ENCODE measurements around the gene PALD1. TPM values are rescaled to one million over a fixed set of nuclear protein-coding genes. Genes with fewer than 3 reads are reported as not detected.

Gene PALD1
- total and polyA plus RNA-seq, 3 donors from 2014 or later, result 6.3 to 13.3 (median 8.3) TPM

GRCh38 chr10:70551971-70552422, 73.4 kb downstream of the PALD1 start:
- H3K36me3 ChIP-seq (ENCODE audit: low read depth, missing control alignments), result no peaks in the 10 kb centered on the region
- 91 to 93% methylated on average over 19 of the region's 19 CpGs for WGBS, 2 donors

GRCh38 chr10:70552586-70552985, 74.0 kb downstream of the PALD1 start:
- peaks cover 5% of the 10 kb centered on the region for H3K4me1 ChIP-seq
- no peaks in the 10 kb centered on the region for H3K27me3 ChIP-seq
- DNase-seq, result no peak
- no peaks in the 10 kb centered on the region for H3K9me3 ChIP-seq
- no peak overlapping the region for H3K27ac ChIP-seq
- intact Hi-C loops (cut with DNase I; ENCODE audit: low total_unique reads), result loop anchor here (5.0 kb wide), 1 partner anchor 205 kb away; no protein-coding TSS in a partner anchor
- no peak for TF ChIP-seq POLR2A (IDR thresholded peaks at IDR 0.05)
- TF ChIP-seq CTCF (IDR thresholded peaks at IDR 0.05), result no peak
- 91 to 93% methylated on average over 6 of the region's 6 CpGs for WGBS, 2 donors
- H3K4me3 ChIP-seq, result no peak overlapping the region
- H3K36me3 ChIP-seq (ENCODE audit: low read depth, missing control alignments), result no peaks in the 10 kb centered on the region

More at GRCh38 chr10:70551971-70552422, 73.4 kb downstream of the PALD1 start:
- no peak overlapping the region for H3K4me3 ChIP-seq
- H3K4me1 ChIP-seq, result peaks cover 4% of the 10 kb centered on the region
- no peak for TF ChIP-seq CTCF (IDR thresholded peaks at IDR 0.05)
- TF ChIP-seq POLR2A (IDR thresholded peaks at IDR 0.05), result no peak
- DNase-seq, result no peak
- no peak overlapping the region for H3K27ac ChIP-seq
- intact Hi-C loops (cut with DNase I; ENCODE audit: low total_unique reads), result loop anchor here (5.0 kb wide), 1 partner anchor 205 kb away; no protein-coding TSS in a partner anchor
- no peaks in the 10 kb centered on the region for H3K27me3 ChIP-seq
- H3K9me3 ChIP-seq, result no peaks in the 10 kb centered on the region

- 89 to 90% methylated on average over 9 to 11 of the region's 11 CpGs for WGBS, 2 donors
- Histone ChIP-seq H3K27ac (no peak overlapping the region), H3K4me3 (no peak overlapping the region), H3K4me1 (peaks cover 26% of the 10 kb centered on the region), H3K27me3 (no peaks in the 10 kb centered on the region), H3K9me3 (no peaks in the 10 kb centered on the region), H3K36me3 (ENCODE audit: low read depth, missing control alignments) (no peaks in the 10 kb centered on the region)
- no peak for DNase-seq
- TF ChIP-seq POLR2A (IDR thresholded peaks at IDR 0.05) (no peak), CTCF (IDR thresholded peaks at IDR 0.05) (no peak)
- intact Hi-C loops (cut with DNase I; ENCODE audit: low total_unique reads), result no loop called here
Observed at GRCh38 chr10:70555371-70555770, 76.8 kb downstream of the PALD1 start.

GRCh38 chr10:70557086-70557845, 78.7 kb downstream of the PALD1 start:
- Histone ChIP-seq H3K27me3 (no peaks in the 10 kb centered on the region), H3K27ac (peak overlapping the region; percentile 0 to 41), H3K4me3 (no peak overlapping the region), H3K9me3 (no peaks in the 10 kb centered on the region), H3K36me3 (ENCODE audit: low read depth, missing control alignments) (no peaks in the 10 kb centered on the region), H3K4me1 (peaks cover 22% of the 10 kb centered on the region)
- no peak for DNase-seq
- intact Hi-C loops (cut with DNase I; ENCODE audit: low total_unique reads), result no loop called here
- TF ChIP-seq CTCF (IDR thresholded peaks at IDR 0.05) (no peak), POLR2A (IDR thresholded peaks at IDR 0.05) (no peak)
- WGBS, 2 donors, result 91 to 95% methylated on average over 8 to 11 of the region's 11 CpGs

Data from testis (tissue), 3 donors.